Gastroesophageal sphincter (tissue), 3 donors: ENCODE results near the gene ADAM33.

ENCODE experiments used
- EP300 ChIP-seq: sonication (generic); formaldehyde crosslinking; IDR thresholded peaks from one replicate; pipeline ENCODE4 v1.6.1; 2017; ENCODE audit warnings: antibody characterized with exemption, mild to moderate bottlenecking
- POLR2A ChIP-seq, 2 donors: fragments of 450-650 bp; IDR thresholded peaks; one replicate each; pipeline ENCODE4 v1.6.1; 2017; ENCODE audit warnings: antibody characterized with exemption in 2 of 2, mild to moderate bottlenecking in 2 of 2, moderate library complexity in 1 of 2
- POLR2AphosphoS5 ChIP-seq: sonication (generic); formaldehyde crosslinking; IDR thresholded peaks from one replicate; pipeline ENCODE4 v1.6.1; 2017; ENCODE audit warnings: antibody characterized with exemption
- TF ChIP-seq, protein P1 (sequence below), 4 experiments: fragments of 200-600 bp in 2 of 4; fragments of 450-650 bp in 2 of 4; sonication (generic) in 1 of 4; IDR thresholded peaks; one replicate each; pipeline ENCODE4 v1.5.1; 2017 to 2019; ENCODE audit warnings: antibody characterized with exemption in 4 of 4, mild to moderate bottlenecking in 2 of 4, moderate library complexity in 2 of 4

DNA sequence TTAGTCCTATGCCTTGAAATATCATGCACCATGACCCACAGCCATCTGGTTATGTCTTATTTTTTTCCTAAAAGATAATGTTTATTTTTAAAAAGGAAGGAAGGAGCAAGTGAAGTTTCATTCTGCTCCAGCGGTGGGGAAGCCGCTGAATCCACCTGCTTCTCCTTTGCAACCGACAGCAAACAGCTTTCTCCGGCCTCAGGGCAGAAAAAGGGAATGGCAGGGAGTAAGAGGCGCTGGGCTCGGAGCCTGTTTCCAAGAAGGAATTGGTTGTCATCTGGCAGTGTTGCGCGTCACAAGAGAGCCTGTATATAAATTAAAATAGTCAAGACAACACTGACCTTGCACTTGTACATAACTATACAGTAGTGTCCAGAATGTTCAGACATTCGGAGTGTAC, 32.9 kb downstream of the ADAM33 start:
- TF ChIP-seq, protein P1, sequence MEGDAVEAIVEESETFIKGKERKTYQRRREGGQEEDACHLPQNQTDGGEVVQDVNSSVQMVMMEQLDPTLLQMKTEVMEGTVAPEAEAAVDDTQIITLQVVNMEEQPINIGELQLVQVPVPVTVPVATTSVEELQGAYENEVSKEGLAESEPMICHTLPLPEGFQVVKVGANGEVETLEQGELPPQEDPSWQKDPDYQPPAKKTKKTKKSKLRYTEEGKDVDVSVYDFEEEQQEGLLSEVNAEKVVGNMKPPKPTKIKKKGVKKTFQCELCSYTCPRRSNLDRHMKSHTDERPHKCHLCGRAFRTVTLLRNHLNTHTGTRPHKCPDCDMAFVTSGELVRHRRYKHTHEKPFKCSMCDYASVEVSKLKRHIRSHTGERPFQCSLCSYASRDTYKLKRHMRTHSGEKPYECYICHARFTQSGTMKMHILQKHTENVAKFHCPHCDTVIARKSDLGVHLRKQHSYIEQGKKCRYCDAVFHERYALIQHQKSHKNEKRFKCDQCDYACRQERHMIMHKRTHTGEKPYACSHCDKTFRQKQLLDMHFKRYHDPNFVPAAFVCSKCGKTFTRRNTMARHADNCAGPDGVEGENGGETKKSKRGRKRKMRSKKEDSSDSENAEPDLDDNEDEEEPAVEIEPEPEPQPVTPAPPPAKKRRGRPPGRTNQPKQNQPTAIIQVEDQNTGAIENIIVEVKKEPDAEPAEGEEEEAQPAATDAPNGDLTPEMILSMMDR (IDR thresholded peaks at IDR 0.05): no peak
- TF ChIP-seq EP300 (no peak), POLR2A (IDR thresholded peaks at IDR 0.05) (no peak), POLR2AphosphoS5 (no peak)
